Activated naive CD4-positive, alpha-beta T cell (primary cell): ENCODE measurements around the gene IGFBP3.

Source experiments
- DNase-seq, 4 experiments: peaks; one replicate each; lab custom pipeline; 2025; lab: John Stamatoyannopoulos, UW

The IGFBP3 gene

DNA sequence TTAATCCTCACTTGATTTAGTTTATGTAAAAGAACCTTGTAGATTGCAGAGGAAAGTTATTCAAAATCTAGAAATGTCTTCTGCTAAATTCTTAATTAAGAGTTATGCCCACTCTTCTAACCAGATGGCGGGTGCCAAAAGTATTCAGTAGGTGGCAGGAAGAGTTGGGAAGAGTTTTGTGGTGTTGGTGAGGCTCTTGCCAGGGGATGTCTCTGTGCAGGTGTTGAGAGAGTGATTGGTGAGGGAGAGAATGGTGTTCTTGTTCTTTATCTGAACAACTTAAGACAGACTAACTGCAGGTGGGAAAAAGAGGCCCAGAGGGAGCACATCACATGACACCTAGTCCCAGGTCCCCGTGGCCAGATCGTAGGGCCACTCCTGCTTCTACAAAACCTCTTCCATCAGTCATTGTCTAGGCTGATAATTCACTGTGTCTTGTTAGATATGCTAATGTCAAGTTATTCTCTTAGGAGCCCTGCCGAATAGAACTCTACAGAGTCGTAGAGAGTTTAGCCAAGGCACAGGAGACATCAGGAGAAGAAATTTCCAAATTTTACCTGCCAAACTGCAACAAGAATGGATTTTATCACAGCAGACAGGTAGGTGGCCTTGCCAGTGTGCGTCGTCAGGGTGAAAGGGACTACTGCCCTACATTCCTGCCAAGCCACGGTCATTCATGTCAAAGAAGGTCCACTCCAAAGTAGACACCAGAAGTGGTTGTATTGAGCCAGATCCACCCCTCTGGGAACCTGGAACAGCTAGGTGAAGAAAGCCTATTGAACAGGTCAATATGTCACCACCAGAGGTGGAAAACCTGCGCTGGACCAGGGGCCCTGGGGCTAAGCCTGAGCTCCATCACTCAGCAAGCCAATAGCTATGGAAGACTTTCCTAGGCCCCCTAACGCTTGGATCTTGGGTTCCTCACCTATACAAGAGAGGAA lies 29.3 kb downstream of the IGFBP3 start:
- DNase-seq, result no peak

DNA sequence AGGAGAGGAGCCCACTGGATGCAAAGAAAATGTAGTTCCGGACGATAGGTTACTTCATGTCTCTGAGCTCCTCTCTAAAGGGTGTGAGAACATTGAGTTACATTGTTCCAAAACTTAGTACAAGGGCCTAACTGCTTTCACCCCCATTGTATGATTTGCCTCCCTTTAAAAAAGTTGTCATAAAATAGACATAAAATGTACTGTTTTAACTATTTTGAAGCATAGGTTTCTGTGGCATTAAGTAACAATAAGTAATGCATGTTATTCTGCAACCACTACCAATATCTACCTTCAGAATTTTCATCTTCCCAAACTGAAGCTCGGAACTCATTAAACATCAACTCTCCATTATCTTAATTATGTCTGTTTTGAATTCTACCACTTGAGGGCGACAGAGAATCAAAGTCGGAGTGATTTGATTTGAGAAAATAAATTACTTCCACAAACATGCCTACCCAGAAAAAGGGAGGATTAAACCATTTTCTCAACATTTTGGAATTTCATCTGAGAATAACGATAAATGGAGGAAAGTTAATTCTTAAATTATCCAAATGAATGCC lies 30.1 kb downstream of the IGFBP3 start:
- no peak for DNase-seq

DNA sequence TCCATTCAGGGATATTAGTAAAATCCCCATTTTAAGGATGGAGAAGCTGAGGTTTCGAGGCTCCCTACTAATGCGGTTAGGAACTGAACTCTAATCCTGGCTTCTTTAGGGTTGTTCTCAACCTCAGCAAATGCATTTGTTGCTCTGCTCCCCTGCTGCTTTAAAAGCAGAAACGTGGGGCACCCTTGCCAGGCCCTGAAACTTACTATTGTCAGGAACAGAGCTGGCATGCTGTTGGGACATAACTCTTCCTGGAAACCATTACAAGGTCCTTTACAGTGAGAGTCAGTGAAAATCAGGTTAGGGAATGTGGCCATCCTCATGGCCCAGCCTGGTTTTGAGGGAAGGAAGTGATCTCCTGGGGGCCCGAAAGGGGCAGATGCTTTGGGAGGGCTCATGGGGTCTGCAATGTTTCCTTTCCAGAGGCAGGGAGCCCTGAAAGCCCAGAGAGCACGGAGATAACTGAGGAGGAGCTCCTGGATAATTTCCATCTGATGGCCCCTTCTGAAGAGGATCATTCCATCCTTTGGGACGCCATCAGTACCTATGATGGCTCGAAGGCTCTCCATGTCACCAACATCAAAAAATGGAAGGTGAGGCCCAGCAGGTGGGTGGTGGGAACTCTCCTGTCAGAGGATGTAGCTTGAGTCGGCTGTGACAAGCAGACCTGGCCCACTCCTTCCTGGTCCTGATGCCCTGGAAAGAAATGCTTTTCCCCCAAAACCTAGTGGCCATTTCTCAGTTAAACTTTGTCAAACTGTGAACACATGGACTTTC lies 30.8 kb downstream of the IGFBP3 start:
- no peak for DNase-seq

DNA sequence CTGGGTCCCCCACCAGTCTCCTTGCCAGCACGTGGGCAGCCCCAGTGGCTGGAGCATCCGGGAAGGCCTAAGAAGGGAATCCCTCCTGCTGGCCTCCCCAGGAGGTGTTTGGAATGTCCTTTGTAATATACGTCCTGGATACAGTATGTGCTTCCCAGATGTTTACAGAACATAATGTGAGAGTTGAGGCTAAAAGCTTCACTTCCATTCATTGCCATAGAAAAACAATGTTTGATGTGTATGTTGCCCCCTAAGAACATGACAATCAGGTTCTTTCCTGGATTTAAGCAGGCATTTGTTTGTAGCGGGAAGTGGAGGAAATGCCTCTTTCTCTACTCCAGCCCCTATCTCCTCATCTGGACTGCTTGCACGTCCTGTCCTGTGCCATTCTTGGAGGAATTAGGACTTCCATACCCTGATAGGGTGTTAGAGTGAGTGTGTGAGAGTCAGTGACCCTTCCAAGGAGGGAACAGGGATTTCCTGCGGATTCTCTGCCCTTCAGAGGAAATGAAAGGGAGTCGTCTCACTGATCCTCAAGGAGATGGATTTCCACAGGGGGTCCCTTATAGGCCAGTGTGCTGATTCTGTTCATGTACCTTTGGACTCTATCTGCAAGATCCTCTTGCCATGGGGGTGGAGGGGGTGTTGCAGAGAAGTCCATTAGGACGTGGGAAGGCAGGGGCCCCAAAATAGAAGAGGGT lies 31.6 kb downstream of the IGFBP3 start:
- no peak for DNase-seq

DNA sequence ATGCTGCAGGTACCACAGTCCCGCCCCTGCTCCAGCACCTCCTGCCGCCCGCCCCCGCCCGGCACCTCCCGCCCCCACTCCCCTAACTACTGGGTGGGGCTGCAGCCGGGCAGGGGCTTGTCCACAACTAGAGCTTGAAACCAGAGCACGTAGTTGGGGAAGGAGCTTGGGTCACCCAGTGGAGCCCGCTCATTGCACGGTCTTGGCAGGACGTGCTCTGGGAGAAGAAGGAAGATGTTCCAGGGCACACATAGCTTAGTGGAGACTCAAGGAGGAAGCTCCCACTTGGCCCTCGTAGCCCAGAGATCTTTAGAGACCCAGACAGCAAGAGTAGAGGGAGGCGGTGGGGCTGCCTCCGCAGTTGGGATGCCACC lies 32.1 kb downstream of the IGFBP3 start:
- no peak for DNase-seq

DNA sequence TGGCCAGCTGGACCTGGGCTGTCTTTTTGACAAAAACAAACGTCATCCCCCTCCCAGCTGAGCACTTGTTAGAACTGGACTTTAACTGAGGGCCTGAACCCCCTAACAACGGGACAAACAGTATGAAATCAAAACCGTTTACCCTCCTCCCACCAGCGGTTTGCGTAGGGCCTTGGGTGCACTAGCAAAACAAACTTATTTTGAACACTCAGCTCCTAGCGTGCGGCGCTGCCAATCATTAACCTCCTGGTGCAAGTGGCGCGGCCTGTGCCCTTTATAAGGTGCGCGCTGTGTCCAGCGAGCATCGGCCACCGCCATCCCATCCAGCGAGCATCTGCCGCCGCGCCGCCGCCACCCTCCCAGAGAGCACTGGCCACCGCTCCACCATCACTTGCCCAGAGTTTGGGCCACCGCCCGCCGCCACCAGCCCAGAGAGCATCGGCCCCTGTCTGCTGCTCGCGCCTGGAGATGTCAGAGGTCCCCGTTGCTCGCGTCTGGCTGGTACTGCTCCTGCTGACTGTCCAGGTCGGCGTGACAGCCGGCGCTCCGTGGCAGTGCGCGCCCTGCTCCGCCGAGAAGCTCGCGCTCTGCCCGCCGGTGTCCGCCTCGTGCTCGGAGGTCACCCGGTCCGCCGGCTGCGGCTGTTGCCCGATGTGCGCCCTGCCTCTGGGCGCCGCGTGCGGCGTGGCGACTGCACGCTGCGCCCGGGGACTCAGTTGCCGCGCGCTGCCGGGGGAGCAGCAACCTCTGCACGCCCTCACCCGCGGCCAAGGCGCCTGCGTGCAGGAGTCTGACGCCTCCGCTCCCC lies 32.7 kb downstream of the IGFBP3 start, which contains the start of gene IGFBP1:
TSS of gene IGFBP1 (plus strand) at position 304 of the 808 bp plus-strand sequence. CDS start at position 469, 165 bp downstream.
- DNase-seq, result no peak

DNA sequence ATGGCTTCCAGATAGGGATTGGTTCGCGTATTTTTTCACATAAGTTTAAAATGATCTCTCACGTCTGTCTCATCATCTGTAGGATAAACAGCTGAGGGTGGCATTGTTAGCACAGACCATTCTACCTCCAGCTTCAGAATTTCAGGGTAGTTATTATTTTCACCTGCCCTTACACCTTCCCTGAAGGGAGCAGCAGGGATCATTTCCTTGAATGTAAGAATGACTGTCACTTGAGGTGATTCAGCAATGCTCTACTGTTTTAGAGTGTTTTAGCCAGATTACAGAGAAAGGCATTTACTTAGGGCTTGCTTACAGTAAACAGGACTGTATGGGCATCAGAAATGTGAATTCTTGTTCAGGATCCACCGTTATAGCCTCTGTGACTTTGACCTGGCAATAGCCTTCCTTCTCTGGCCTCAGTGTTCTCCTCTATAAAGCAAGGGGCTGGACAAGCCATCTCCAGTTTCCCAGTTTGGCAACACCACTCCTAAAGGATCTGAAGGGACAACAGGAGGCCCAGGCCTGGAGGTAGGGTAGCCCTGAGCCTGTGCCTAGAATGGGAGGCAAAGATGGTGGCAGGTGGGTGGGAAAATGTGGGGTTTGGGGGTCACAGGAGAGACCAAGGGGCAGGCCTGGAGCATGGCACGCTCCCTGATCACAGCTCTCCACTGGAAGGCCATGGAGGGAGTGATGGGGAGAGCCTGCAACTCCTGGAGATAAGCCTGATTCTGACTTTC lies 34.0 kb downstream of the IGFBP3 start:
- no peak for DNase-seq

DNA sequence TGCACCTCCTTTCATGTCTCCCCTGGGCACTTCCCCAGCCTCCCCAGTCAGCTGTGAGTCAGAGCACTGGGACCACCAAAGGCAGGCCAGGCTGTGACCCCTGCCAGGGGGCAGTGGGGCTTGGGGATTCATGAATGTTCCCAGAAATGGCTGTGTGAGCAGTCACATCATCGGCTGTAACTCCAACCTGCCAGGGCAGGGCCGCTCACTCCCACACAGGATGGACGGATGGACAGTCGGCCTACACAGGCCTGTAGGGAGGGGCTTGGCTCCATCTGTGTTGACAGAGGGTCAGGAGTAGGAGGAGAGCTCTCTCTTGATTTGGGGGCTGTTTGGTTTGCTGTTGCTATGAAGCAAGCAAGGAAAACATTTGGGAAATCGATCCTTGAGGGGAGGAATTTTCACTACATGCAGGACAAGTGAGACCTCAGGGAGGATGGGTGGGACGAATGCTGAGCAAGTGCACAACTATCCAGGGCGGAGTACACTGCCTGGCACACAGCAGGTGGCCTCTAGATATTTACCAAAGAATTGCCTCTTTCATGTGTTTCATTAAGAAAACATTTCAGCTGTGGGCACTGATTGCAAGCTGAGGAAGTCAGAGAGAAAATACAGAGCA lies 35.7 kb downstream of the IGFBP3 start:
- no peak for DNase-seq

DNA sequence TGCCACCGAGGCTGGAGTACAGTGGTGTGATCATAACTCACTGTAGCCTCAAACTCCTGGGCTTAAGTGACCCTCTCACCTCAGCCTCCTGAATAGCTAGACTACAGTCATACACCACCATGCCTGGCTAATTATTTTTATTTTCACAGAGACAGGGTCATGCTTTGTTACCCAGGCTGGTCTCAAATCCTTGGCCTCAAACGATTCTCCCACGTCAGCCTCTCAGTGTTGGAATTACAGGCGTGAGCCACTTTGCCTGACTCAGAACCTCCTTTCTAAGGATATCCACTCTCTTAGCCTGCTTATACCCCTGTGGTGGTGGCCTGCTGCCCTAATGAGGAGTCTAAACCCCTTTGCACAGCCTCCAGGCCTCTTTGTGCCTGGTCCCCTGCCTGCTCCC lies 36.9 kb downstream of the IGFBP3 start:
- no peak for DNase-seq

DNA sequence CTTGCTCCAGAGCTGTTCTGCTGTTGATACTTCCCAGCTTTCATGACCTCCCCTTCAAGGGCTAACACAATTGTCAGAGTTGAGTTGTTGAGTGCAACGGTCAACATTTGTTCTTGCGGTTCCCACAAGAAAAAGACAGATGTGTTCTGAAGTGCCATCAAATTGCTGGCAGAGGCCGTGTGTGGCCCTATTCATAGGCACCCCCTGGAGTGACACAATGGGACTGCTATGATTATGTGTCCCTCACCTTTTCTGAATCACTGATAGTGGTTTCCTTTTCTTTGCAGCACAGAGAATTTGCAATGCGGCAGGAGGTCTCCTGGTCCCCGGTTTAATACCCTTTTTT lies 38.6 kb downstream of the IGFBP3 start:
- no peak for DNase-seq

DNA sequence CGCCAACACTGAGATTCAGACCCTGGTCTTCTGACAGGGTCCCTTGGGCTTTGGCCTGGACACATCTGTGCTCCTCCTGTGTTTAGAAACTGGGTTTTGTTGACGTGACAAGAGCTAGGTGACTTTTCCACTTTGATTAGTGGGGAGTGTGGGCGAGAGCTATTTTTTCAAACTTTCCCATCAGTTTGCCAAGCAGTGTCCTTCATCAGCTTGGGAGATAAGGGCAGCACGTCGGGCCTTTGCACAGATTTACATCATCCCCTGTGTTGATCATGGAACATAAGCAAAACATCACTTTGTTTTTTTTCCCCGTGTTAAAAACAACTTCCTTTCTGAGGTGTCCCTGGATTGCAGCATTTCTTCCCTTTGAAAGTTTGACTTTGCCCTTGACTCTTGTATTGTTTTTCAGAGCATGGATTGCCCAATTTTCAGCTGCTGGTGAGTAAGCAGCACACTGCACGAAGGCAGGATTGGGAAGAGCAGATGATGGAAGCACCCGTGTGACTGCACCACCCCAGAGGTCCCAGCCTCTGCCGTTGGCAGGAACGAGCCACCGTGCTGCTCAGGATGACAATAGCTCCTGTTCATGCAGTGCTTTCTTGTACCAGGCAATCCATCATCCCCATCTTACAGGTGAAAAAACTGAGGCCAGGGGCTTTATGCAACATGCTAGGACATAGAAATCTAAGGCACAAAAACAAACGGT lies 39.2 kb downstream of the IGFBP3 start:
- DNase-seq, result no peak

DNA sequence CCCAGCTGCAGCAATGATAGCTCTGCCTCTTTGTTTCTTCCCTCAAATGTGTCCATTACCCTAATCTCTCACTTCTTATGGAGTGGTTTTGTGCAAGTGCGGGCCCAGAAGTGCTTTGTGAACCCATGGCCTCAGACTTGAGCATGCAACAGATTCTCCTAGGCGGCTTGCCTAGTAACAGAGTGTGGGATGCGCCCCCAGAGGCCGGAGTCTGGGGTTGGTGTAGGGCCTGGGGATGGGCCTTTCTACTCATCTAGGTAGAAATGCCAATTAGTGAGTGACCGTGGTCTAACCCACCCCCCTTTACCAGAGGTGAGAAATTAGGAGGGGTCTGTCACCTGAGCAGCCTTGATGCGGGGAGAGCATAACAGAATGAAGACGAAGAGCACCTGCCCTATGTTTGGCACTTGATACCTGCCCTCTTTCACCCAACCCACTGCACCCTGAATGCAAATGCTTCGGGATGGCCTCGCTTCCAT lies 39.8 kb downstream of the IGFBP3 start:
- DNase-seq, result no peak

DNA sequence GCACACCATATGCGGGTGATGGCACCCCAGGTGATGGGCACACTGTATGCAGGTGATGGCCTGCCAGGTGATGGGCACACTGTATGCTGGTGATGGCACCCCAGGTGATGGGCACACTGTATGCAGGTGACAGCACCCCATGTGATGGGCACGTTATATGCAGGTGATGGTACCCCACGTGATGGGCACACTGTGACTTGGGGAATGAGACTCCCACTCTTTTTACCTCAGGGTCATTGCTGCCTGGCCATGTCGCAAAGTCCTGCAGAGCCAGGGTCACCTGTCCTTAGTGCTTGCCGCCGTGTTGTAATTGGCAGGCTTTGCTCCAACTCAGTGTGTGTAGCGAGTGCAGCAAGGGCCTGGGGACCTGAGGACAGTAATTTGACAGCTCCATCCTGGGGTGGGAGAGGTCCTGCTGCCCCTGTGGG lies 40.6 kb downstream of the IGFBP3 start:
- no peak for DNase-seq

DNA sequence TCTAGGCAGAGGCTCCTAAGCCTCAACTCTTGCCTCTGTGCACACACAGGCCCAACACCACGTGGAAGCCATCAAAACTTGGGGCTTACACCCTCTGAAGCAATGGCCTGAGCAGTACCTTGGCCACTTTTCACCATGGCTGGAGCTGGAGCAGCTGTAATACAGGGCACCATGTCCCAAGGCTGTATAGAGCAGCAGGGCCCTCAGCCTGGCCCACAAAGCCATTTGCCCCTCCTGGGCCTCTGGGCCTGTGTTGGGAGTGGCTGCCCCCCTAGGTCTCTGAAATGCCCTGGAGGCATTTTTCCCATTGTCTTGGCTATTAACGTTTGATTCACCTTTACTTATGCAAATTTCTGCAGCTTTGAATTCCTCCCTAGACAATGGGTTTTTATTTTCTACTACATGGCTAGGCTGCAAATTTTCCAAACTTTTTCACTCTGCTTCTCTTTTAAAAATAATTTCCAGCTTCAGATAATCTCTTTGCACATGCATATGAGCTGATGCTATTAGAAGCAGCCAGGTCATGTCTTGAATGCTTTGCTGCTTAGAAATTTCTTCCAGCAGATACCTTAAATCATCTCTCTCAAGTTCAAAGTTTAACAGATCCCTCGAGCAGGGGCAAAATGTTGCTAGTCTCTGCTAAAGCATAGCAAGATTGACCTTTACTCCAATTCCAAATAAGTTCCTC lies 42.5 kb downstream of the IGFBP3 start:
- DNase-seq, result no peak

DNA sequence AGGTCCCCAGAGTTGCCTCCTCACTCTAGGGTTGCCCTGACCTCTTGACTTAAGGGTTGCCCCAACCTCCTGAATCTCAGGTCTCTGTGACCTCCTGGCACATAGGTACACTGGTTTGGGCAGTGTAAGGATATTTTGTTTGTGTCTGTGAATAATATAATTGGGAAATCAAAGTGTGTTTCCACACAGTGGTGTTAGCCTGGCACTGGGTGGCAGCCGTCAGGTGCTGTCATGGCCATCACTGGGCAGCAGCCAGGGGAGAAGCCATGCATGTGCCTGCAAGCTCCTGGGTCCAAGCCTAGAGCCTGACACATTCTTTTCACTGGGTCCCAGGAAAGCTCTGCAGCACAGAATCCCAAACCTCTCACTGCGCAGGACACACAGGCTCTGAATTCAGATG lies 44.6 kb downstream of the IGFBP3 start:
- DNase-seq, result no peak

DNA sequence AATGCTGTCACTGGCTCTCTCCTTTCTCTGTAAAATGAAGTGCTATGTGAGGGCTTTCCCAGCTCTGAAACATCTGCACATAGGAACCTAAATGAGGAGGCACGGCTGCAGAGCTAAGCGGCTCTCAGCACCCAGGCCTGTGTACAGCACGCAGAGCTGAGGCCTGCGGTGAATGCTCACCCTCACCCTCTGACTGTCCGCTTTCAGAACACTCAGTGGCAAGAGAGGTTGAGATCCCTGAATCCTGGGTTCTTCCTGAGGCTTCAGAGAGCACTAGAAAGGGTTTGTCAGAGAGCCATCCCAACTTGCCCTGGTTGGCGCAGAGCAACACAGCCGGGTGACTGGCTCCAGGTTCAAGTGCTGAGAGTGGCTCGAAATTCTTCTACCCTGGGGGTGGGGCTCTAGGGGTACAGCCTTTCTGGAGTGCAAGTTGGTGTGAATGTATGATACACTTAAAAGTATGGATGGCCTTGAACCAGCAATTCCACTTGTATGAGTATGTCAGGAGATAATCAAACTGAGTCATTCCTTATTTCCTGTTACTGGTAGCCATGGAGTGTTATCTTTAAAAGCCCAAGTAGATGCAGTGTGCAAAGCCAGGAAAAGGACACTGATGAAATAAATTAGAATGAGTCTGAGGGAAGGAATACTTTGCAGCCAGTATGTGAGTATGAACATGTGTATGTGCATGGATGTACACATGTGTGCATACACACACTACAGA lies 46.5 kb downstream of the IGFBP3 start:
- DNase-seq, result no peak

DNA sequence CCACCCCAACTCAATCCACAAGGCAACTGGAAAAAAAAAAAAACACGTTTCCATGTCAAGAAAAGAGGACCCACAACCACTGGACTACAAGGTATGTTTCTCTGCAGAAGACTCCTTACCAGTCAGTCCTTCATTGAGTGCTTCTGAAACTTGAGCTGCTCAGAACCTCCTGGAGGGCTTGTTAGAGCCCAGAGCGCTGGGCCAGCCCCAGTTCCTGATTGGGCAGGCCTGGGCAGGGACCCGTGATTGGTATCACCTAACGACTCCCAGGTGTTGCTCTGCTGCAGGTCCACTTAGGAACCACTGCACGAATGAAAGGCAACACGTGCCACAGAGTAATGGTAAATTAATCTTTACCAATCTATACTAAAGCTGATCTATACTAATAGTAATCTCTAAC lies 47.7 kb downstream of the IGFBP3 start:
- no peak for DNase-seq

DNA sequence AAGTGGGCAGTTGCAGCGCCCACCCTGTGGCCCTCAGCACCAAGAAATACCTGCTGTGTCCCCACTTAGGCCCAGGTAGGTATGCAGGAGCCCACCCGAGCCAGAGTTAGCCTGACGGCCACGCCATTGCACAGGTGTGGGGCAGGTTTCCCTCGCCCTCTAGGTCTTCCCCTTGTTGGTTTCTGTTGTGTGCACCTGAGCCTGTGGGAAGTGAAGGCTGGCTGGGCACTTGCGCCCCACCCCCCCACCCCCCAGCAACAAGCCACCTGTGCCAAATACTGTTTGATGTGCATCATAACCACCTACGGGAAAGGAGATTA lies 48.1 kb downstream of the IGFBP3 start, which contains the start of gene CCDC201:
TSS of gene CCDC201 (minus strand) at position 48 of the 320 bp plus-strand sequence. CDS start 75 bp downstream, outside the sequence.
- no peak for DNase-seq
